Keratinocyte (primary cell): ENCODE results near the gene PICALM. TPM values are rescaled to one million over a fixed set of nuclear protein-coding genes. Genes with fewer than 3 reads are reported as not detected.
A peak's percentile ranks its signal among the peaks of the same experiment; 100 is the strongest.

Experiments used
- DNase-seq: peaks from one replicate; pipeline ENCODE4 v3.0.0-alpha.2; 2011; ENCODE audit warnings: low read depth, missing footprints, low spot score
- FAIRE-seq: peaks from 2 replicates; lab custom pipeline; 2011; peaks lifted over from hg19 to GRCh38; lab: Jason Lieb, UNC
- H2AFZ ChIP-seq: 2 replicates; pipeline ENCODE4 v1.6.0; 2012; ENCODE audit warnings: low read length, control low read depth, inconsistent platforms; ENCODE audit not compliant: control insufficient read depth
- H3K27ac ChIP-seq: 2 replicates; pipeline ENCODE4 v1.5.1; 2011; ENCODE audit warnings: low read length; ENCODE audit not compliant: control insufficient read depth, insufficient read depth
- H3K27me3 ChIP-seq: 3 replicates; pipeline ENCODE4 v1.6.0; 2011; ENCODE audit warnings: low read length; ENCODE audit not compliant: control insufficient read depth, insufficient read depth; ENCODE audit errors: extremely low read depth
- H3K36me3 ChIP-seq, 2 experiments: 2 replicates in 1 of 2; 3 replicates in 1 of 2; pipeline ENCODE4 v1.5.1; 2011; ENCODE audit warnings: low read length in 2 of 2, mild to moderate bottlenecking in 1 of 2; ENCODE audit not compliant: control insufficient read depth in 2 of 2, insufficient read depth in 2 of 2; ENCODE audit errors: extremely low read depth in 1 of 2
- H3K4me1 ChIP-seq: 3 replicates; pipeline ENCODE4 v1.5.1; 2011; ENCODE audit warnings: low read length; ENCODE audit not compliant: control insufficient read depth, insufficient read depth; ENCODE audit errors: extremely low read depth
- H3K4me2 ChIP-seq: 3 replicates; pipeline ENCODE4 v1.6.0; 2011; ENCODE audit warnings: low read depth, low read length; ENCODE audit not compliant: control insufficient read depth, insufficient read depth; ENCODE audit errors: extremely low read depth
- H3K4me3 ChIP-seq, 3 experiments: fragments of 200-600 bp in 1 of 3; sonication (generic) in 1 of 3; 2 replicates in 2 of 3; 3 replicates in 1 of 3; pipeline ENCODE4 v1.5.1; 2011 to 2016; ENCODE audit warnings: low read length in 3 of 3, mild to moderate bottlenecking in 3 of 3, control low read depth in 2 of 3, inconsistent platforms in 1 of 3, low read depth in 1 of 3, mixed read lengths in 1 of 3, mixed run types in 1 of 3, moderate library complexity in 1 of 3; ENCODE audit not compliant: control insufficient read depth in 2 of 3, insufficient read depth in 2 of 3; ENCODE audit errors: extremely low read depth in 1 of 3
- H3K79me2 ChIP-seq: 2 replicates; pipeline ENCODE4 v1.6.0; 2012; ENCODE audit warnings: low read length; ENCODE audit not compliant: control insufficient read depth, insufficient read depth
- H3K9ac ChIP-seq: 3 replicates; pipeline ENCODE4 v1.6.0; 2011; ENCODE audit warnings: low read length; ENCODE audit not compliant: control insufficient read depth, insufficient read depth; ENCODE audit errors: extremely low read depth
- H3K9me1 ChIP-seq: 3 replicates; pipeline ENCODE4 v1.6.0; 2011; ENCODE audit warnings: low read length; ENCODE audit not compliant: control insufficient read depth, insufficient read depth; ENCODE audit errors: extremely low read depth
- H3K9me3 ChIP-seq: 2 replicates; pipeline ENCODE4 v1.5.1; 2012; ENCODE audit warnings: low read depth, low read length; ENCODE audit not compliant: control insufficient read depth
- H4K20me1 ChIP-seq: 3 replicates; pipeline ENCODE4 v1.6.0; 2011; ENCODE audit warnings: low read length; ENCODE audit not compliant: control insufficient read depth, insufficient read depth; ENCODE audit errors: extremely low read depth
- CTCF ChIP-seq, 3 experiments: IDR thresholded peaks in 1 of 3; conservative IDR thresholded peaks in 1 of 3; optimal IDR thresholded peaks in 1 of 3; 2 replicates in 2 of 3; 3 replicates in 1 of 3; pipeline versions ENCODE3 to v1.5.1; 2011; ENCODE audit warnings: low read length in 3 of 3, mild to moderate bottlenecking in 3 of 3, moderate library complexity in 2 of 3, control low read depth in 1 of 3, inconsistent platforms in 1 of 3; ENCODE audit not compliant: insufficient read depth in 2 of 3; ENCODE audit errors: extremely low read depth in 1 of 3
- EZH2 ChIP-seq: IDR thresholded peaks from one replicate; pipeline ENCODE4 v1.6.1; 2012; ENCODE audit warnings: inconsistent platforms, mild to moderate bottlenecking, low read length, moderate library complexity
- dilution Hi-C: fragments of 300-500 bp; cut with MboI; formaldehyde crosslinking; loops from one replicate; pipeline ENCODE4 v1.7.0; 2020; ENCODE audit warnings: low sequenced_read_pairs; ENCODE audit not compliant: extremely low pct_ligation_motif_present
- polyA plus RNA-seq, 5 experiments: library from polyadenylated mRNA; depleted of rRNA in 3 of 5; stranded (reverse) in 3 of 5; stranded (forward) in 1 of 5; unstranded in 1 of 5; fragments of >200 nt; gene quantifications; 1 replicate in 1 of 5; 2 replicates in 3 of 5; 3 replicates in 1 of 5; pipeline versions ENCODE4 v1.2.1 to v1.2.3, GENCODE V29; 2011 to 2012; ENCODE audit warnings: missing spikeins in 2 of 5, low read depth in 1 of 5, low replicate concordance in 1 of 5

Gene PICALM
- polyA plus RNA-seq, 1 donor (not counting 4 experiments of a cell fraction or from before 2014, with no cell fraction given) = 293 TPM

GRCh38 chr11:86091566-86091965 lies 22.7 kb upstream of the PICALM start:
- Histone ChIP-seq H2AFZ (peak overlapping the region; percentile 50), H4K20me1 (no peaks in the 10 kb centered on the region)
- FAIRE-seq = peak; percentile 17

DNA sequence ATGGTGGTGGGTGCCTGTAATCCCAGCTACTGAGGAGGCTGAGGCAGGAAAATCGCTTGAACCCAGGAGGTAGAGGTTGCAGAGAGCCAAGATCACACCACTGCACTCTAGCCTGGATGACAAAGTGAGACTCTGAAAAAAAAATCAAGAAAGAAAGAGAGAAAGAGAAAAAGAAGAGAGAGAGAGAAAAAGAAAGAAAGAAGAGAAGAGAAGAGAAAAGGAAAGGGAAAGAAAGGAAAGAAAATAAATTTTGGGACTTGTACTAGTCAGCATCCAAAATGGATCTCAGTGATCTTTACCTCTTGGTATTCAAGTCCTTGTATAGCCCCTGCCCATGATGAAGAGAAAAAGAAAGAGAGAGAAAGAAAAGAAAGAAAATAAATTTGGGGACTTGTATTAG lies 22.2 kb upstream of the PICALM start:
- Histone ChIP-seq H3K4me3 (no peak overlapping the region), H3K9me3 (no peaks in the 10 kb centered on the region), H4K20me1 (no peaks in the 10 kb centered on the region), H3K27me3 (no peaks in the 10 kb centered on the region), H3K9me1 (no peaks in the 10 kb centered on the region), H2AFZ (no peak overlapping the region), H3K79me2 (no peaks in the 10 kb centered on the region), H3K27ac (no peak overlapping the region), H3K9ac (no peak overlapping the region), H3K4me2 (no peak overlapping the region), H3K36me3 (no peaks in the 10 kb centered on the region), H3K4me1 (peaks cover 4% of the 10 kb centered on the region)
- no peak for TF ChIP-seq EZH2
- no peak for TF ChIP-seq CTCF (optimal IDR thresholded peaks at IDR 0.05 in 1 of 3, IDR thresholded peaks at IDR 0.05 in 1 of 3, conservative IDR thresholded peaks at IDR 0.05 in 1 of 3; ENCODE audit: extremely low read depth in 1 of 3, insufficient read depth in 2 of 3, low read length in 3 of 3)
- FAIRE-seq = no peak
- dilution Hi-C loops = no loop called here
- no peak for DNase-seq

More at GRCh38 chr11:86091566-86091965, 22.7 kb upstream of the PICALM start:
- Histone ChIP-seq H3K27me3 (no peaks in the 10 kb centered on the region), H3K36me3 (no peaks in the 10 kb centered on the region), H3K4me1 (peaks cover 4% of the 10 kb centered on the region), H3K4me2 (no peak overlapping the region), H3K27ac (no peak overlapping the region), H3K9me1 (no peaks in the 10 kb centered on the region), H3K4me3 (no peak overlapping the region), H3K9me3 (no peaks in the 10 kb centered on the region), H3K9ac (no peak overlapping the region), H3K79me2 (no peaks in the 10 kb centered on the region)
- no peak for DNase-seq
- TF ChIP-seq CTCF (optimal IDR thresholded peaks at IDR 0.05 in 1 of 3, IDR thresholded peaks at IDR 0.05 in 1 of 3, conservative IDR thresholded peaks at IDR 0.05 in 1 of 3; ENCODE audit: extremely low read depth in 1 of 3, insufficient read depth in 2 of 3, low read length in 3 of 3) = no peak
- TF ChIP-seq EZH2 = no peak
- dilution Hi-C loops = no loop called here
